ENCODE results near the gene HLA-DRA. TPM values are rescaled to one million over a fixed set of nuclear protein-coding genes. Genes with fewer than 3 reads are reported as not detected.
A peak's percentile ranks its signal among the peaks of the same experiment; 100 is the strongest.
"Not testable (repeated sequence)": the region's sequence is repeated elsewhere in the genome, so short reads cannot be mapped to it uniquely, and the experiment has no call there.

The HLA-DRA gene
- total RNA-seq, 1 donor, result 0.45 TPM

GRCh38 chr6:32427934-32428474 lies 11.7 kb upstream of the HLA-DRA start:
- no peak for DNase-seq (ENCODE audit: low read depth)
- H3K4me3 ChIP-seq (ENCODE audit: low read depth, low read length), result no peak overlapping the region
- TF ChIP-seq CTCF (IDR thresholded peaks at IDR 0.05; ENCODE audit: insufficient read depth, low read length), result no peak

DNA sequence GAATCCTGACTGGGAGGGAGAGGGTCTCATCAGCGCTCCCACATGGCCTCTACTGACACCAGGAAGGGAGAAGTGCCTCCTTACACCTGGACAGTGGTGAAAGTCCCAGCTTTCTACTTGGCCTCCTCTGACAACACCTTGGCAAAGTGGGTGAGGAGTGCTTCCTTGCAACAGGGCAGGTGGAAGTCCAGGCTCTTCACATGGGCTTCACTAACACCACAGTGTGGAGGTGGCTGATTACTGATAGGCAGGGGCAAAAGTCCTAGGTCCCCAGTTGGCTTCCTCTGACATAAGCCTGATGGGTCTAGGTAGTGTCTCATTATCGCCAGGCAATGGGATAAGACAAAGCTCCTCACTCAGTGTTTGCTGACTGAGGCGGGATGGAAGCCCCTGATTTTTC lies 9.5 kb upstream of the HLA-DRA start:
- no peak for DNase-seq (ENCODE audit: low read depth)
- no peak for TF ChIP-seq CTCF (IDR thresholded peaks at IDR 0.05; ENCODE audit: insufficient read depth, low read length)
- H3K4me3 ChIP-seq (ENCODE audit: low read depth, low read length), result no peak overlapping the region

DNA sequence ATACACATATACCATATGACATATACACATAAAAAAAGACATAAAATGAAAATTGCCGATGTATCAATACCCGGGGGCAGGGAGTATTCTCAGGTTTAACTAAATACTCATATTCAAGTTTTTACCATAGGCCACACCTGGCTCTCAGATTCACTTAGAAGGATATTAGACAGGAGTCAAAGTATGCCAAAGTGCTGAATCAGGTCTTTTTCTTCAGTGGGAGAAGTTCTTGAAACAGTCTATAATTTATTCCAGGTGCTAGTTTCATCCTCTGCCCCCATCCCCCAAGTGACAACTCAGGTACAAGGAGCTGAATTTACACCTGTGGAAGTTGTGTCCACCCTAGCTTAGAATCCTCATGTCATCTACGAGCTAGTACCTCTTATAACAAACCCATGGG lies 8.5 kb upstream of the HLA-DRA start:
- H3K4me3 ChIP-seq (ENCODE audit: low read depth, low read length), result no peak overlapping the region
- TF ChIP-seq CTCF (IDR thresholded peaks at IDR 0.05; ENCODE audit: insufficient read depth, low read length), result no peak
- no peak for DNase-seq (ENCODE audit: low read depth)

DNA sequence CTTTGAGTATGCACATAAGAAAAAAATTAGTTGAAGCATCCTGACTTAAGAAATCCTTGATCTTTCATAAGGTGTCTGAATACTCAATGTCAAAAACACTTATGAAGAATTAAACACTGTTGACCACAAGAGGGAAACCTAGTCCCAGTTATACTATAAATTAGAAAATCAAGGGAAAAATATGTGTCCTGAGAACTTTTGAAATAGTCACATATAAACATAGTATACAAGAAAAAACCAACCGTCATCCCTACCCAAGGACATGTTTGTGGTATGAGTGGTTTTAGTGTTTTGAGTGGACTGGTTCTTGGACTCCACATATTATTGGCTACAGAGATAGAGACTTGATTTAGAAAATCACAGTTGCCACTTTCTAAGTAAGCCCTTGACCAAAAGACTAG lies 7.6 kb upstream of the HLA-DRA start:
- H3K4me3 ChIP-seq (ENCODE audit: low read depth, low read length), result no peak overlapping the region
- TF ChIP-seq CTCF (IDR thresholded peaks at IDR 0.05; ENCODE audit: insufficient read depth, low read length), result peak; percentile 30
- DNase-seq (ENCODE audit: low read depth), result peak; percentile 62

DNA sequence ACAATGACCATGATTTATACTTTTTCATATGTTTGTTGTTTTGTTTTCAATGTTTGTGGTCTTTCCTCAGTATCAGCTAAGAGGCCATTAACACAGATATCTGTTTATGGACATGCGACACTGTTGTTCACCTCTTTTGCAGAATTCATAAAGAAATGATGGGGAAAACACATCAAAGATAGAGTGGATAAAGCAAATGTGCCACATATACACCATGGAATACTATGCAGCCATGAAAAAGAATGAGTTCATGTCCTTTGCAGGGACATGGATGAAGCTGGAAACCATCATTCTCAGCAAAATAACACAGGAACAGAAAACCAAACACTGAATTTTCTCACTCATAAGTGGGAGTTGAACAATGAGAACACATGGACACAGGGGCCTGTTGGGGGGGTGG lies 5.7 kb upstream of the HLA-DRA start:
- DNase-seq (ENCODE audit: low read depth); H3K4me3 ChIP-seq (ENCODE audit: low read depth, low read length): not testable (repeated sequence)

DNA sequence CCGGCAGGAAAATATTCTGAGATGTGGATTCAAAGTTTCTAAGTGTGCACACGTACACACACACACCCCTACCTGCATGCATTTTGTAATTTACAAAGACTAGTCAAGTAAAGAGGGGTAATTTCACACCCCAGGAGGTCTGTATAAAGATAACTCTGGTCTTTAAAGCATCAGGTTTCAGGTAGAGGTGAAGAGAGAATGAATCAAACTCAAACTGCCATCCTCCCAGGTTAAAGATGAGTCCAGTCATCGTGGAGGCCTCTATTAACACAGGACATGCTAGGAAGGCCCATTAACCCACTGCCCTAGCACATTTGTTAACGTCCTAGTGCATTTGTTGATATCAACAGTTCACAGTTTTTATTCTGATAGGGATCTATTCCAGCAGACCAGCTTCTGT lies 3.5 kb upstream of the HLA-DRA start:
- no peak for TF ChIP-seq CTCF (IDR thresholded peaks at IDR 0.05; ENCODE audit: insufficient read depth, low read length)
- DNase-seq (ENCODE audit: low read depth), result no peak
- no peak overlapping the region for H3K4me3 ChIP-seq (ENCODE audit: low read depth, low read length)

- peak; percentile 29 for DNase-seq (ENCODE audit: low read depth)
- H3K4me3 ChIP-seq (ENCODE audit: low read depth, low read length), result no peak overlapping the region
Measured at GRCh38 chr6:32436995-32437836, 2.5 kb upstream of the HLA-DRA start.

More at GRCh38 chr6:32436995-32437836, 2.5 kb upstream of the HLA-DRA start:
- TF ChIP-seq CTCF (IDR thresholded peaks at IDR 0.05; ENCODE audit: insufficient read depth, low read length), result no peak
